GM13976 (cell line): Measurements from ENCODE around the gene SH2D4B.

Source experiments
- DNase-seq: peaks from one replicate; pipeline ENCODE4 v3.0.0; 2012; ENCODE audit warnings: low spot score
- in situ Hi-C: fragments of 300-500 bp; cut with MboI; formaldehyde crosslinking; loops from one replicate; pipeline ENCODE4 v1.12.0; 2022; ENCODE audit warnings: low sequenced_read_pairs, mixed read lengths, inconsistent platforms; ENCODE audit not compliant: unreplicated experiment
- TF ChIP-seq, protein P1 (sequence below): IDR thresholded peaks from 2 replicates; pipeline ENCODE4 v1.5.1; 2012; ENCODE audit warnings: borderline replicate concordance, mild to moderate bottlenecking; ENCODE audit not compliant: insufficient read depth; ENCODE audit errors: extremely low read depth, missing control alignments, control extremely low read depth

SH2D4B gene

GRCh38 chr10:80599424-80599847 is 61.7 kb downstream of the SH2D4B start:
- TF ChIP-seq, protein P1, sequence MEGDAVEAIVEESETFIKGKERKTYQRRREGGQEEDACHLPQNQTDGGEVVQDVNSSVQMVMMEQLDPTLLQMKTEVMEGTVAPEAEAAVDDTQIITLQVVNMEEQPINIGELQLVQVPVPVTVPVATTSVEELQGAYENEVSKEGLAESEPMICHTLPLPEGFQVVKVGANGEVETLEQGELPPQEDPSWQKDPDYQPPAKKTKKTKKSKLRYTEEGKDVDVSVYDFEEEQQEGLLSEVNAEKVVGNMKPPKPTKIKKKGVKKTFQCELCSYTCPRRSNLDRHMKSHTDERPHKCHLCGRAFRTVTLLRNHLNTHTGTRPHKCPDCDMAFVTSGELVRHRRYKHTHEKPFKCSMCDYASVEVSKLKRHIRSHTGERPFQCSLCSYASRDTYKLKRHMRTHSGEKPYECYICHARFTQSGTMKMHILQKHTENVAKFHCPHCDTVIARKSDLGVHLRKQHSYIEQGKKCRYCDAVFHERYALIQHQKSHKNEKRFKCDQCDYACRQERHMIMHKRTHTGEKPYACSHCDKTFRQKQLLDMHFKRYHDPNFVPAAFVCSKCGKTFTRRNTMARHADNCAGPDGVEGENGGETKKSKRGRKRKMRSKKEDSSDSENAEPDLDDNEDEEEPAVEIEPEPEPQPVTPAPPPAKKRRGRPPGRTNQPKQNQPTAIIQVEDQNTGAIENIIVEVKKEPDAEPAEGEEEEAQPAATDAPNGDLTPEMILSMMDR: peak; percentile 85
- peak; percentile 75 for DNase-seq
- in situ Hi-C loops: loop anchor here (10.0 kb wide), 1 partner anchor 145 kb away; the partner anchor contains the start of gene TSPAN14

DNA sequence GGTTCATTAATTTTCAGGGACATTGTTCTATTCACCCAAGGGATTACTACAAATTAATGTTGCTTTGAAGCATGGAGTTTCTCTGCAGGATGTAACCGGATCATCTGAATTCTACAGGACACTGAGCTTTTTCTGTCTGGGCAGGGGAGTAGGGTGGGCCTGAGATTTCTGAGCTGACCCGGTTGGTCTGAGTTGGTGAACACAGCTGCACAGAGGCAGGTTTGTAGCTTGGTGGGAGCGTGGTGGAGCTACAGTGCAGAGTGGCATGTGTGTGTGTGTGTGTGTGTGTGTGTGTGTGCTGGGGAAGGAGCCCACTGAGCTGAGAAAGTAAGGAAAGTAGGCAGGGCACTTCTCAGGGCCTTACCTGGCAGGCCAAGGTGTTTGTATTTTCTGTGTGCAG is 62.6 kb downstream of the SH2D4B start:
- DNase-seq: no peak
- TF ChIP-seq, protein P1: no peak
- in situ Hi-C loops: no loop called here

DNA sequence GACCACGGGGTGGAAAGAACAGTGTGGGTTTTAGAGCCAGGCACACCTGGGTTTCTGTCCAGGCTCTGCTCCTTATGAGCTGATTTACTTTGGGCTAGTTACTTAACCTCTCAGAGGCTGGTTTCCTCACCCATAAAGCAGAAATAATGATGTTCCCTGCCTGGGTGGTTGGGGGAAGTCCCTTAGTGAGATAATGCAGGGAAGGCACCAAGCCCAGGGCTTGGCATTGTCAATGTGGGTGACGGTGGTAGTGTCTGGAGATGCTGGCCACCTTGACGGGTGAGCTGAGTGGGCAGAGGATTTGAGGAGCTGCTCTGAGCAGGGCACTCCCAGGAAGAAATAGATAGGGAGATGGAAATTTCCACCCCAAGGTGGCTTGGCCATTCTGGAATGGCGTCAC is 65.2 kb downstream of the SH2D4B start:
- TF ChIP-seq, protein P1: no peak
- in situ Hi-C loops: no loop called here
- DNase-seq: no peak

DNA sequence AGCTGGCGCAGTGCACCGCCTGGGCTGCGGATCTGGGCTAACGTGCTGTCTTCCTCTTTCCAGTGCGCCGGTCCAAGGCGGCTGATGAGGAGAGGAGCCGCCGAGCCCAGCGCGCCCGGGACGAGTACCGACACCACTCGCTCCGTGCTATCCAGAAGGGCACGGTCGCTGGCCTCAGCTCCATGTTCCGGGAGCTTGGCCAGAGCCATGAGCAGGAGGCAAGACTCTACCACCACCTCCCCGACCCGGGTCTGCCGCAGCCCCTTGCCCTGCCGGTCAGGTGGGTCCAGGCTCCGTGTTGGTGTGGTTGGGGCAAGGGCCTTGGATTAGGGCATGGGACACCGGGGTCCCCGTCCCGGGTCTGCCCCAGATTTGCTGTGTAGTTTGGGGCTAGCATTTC is 65.8 kb downstream of the SH2D4B start:
- DNase-seq: no peak
- in situ Hi-C loops: no loop called here
- TF ChIP-seq, protein P1: no peak

DNA sequence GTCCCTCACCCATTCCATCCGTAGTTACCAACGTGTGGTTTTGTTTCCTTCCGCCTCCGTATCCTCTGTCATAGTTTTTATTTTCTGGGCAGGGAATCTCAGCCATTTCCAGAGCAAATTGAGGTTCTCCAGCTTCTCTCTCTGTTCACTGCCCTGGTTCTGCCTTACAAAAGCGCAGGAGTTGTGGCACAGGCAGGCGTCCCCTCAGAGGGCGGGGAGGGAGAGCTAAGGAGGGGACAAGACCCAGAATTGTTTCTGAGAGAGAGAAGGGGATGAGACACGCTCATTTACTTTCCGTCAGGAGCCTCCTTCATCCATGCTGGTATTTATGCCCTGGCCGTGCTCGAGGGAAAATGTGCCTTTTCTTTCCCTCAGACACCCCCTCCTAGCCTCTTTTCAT is 71.0 kb downstream of the SH2D4B start:
- in situ Hi-C loops: no loop called here
- TF ChIP-seq, protein P1: no peak
- DNase-seq: no peak

DNA sequence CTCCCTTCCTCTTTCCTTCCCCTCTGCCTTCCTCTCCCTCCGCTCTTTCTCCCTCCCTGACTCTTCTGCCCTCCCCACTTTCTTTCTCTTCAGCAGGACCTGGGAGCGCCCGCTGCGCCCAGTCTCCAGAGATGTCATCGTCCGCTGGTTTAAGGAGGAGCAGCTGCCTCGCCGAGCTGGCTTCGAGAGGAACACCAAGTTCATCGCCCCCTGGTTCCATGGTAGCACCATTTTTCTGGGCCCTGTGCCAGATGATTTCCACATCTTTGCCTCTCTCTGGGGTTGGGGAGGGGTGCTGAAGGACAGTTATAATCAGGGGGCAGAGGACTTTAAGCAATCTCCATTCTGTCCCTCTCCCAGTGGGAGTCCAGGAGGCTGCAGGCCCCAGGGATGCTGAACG is 71.6 kb downstream of the SH2D4B start:
- TF ChIP-seq, protein P1: no peak
- no peak for DNase-seq
- in situ Hi-C loops: no loop called here
